Activated T-cell treated with anti-CD3 and anti-CD28 coated beads for 1 hour (primary cell): Measurements from ENCODE around the gene PLEKHA4.
A peak's percentile ranks its signal among the peaks of the same experiment; 100 is the strongest.
"Not testable (repeated sequence)": the region's sequence is repeated elsewhere in the genome, so short reads cannot be mapped to it uniquely, and the experiment has no call there.

Experiments used
- DNase-seq: peaks from one replicate; pipeline ENCODE4 v3.0.0-alpha.2; 2020; ENCODE audit warnings: low read depth

The PLEKHA4 gene

GRCh38 chr19:48866692-48867091, 1.7 kb downstream of the PLEKHA4 start:
- no peak for DNase-seq

- no peak for DNase-seq
Measured at GRCh38 chr19:48862827-48863226, 5.6 kb downstream of the PLEKHA4 start.

GRCh38 chr19:48861313-48861712, 7.1 kb downstream of the PLEKHA4 start:
- DNase-seq: no peak

- no peak for DNase-seq
Measured at GRCh38 chr19:48859711-48860572, 8.5 kb downstream of the PLEKHA4 start.

- peak; percentile 78 for DNase-seq
Measured at GRCh38 chr19:48858984-48859710, 9.3 kb downstream of the PLEKHA4 start.

GRCh38 chr19:48856921-48857320, 11.5 kb downstream of the PLEKHA4 start:
- no peak for DNase-seq

- no peak for DNase-seq
Measured at GRCh38 chr19:48854103-48854502, 14.3 kb downstream of the PLEKHA4 start.

GRCh38 chr19:48853483-48853882, 14.9 kb downstream of the PLEKHA4 start:
- DNase-seq: no peak

- DNase-seq: no peak
Measured at GRCh38 chr19:48852292-48852691, 16.1 kb downstream of the PLEKHA4 start.

GRCh38 chr19:48846659-48847058, 21.8 kb downstream of the PLEKHA4 start:
- not testable (repeated sequence) for DNase-seq

GRCh38 chr19:48845384-48845783, 23.0 kb downstream of the PLEKHA4 start:
- DNase-seq: no peak

GRCh38 chr19:48844472-48844871, 23.9 kb downstream of the PLEKHA4 start:
- no peak for DNase-seq

GRCh38 chr19:48842789-48843162, 25.6 kb downstream of the PLEKHA4 start:
- peak; percentile 15 for DNase-seq

- DNase-seq: no peak
Measured at GRCh38 chr19:48841571-48841970, 26.8 kb downstream of the PLEKHA4 start.

- DNase-seq: no peak
Measured at GRCh38 chr19:48841047-48841446, 27.4 kb downstream of the PLEKHA4 start.

- no peak for DNase-seq
Measured at GRCh38 chr19:48837687-48838086, 30.7 kb downstream of the PLEKHA4 start.

- DNase-seq: peak; percentile 68
Measured at GRCh38 chr19:48837051-48837524, 31.3 kb downstream of the PLEKHA4 start.

- DNase-seq: no peak
Measured at GRCh38 chr19:48836089-48837017, 32.1 kb downstream of the PLEKHA4 start, which contains the start of gene HSD17B14. HSD17B14 (minus strand) TSS chr19:48836491; CDS start chr19:48836411, 80 bp downstream.

GRCh38 chr19:48835734-48836088, 32.7 kb downstream of the PLEKHA4 start:
- DNase-seq: peak; percentile 97

- no peak for DNase-seq
Measured at GRCh38 chr19:48833977-48834376, 34.4 kb downstream of the PLEKHA4 start.

- no peak for DNase-seq
Measured at GRCh38 chr19:48833049-48833448, 35.4 kb downstream of the PLEKHA4 start.

GRCh38 chr19:48830965-48831364, 37.5 kb downstream of the PLEKHA4 start:
- no peak for DNase-seq
